ENCODE measurements around the gene WASHC2C.
"Not testable (repeated sequence)": the region's sequence is repeated elsewhere in the genome, so short reads cannot be mapped to it uniquely, and the experiment has no call there.

The WASHC2C gene

DNA sequence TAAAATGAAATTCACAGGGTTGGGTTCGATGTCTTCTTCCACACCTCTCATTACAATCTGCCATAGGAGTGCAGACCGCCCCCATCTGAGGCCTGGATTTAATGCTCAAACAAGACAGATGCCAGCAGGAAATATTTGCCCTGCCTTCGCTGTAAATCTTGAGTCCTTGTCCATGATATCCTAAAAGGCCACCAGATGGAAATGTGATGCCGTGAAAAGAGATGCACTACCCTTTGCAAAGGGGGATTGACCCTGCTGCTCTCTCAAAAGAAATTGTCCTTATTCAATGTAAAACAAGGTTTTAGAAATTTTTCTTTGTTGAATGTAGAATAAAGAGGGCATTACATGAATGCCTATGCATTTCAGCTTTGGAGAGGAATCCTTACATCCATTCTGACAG, 82.8 kb downstream of the WASHC2C start:
- peak; percentile 45 for DNase-seq
- Histone ChIP-seq H3K9me3 (no peaks in the 10 kb centered on the region), H3K4me1 (no peaks in the 10 kb centered on the region), H3K27me3 (no peaks in the 10 kb centered on the region), H3K4me3 (ENCODE audit: low read depth, low read length) (no peak overlapping the region), H3K36me3 (no peaks in the 10 kb centered on the region)
- TF ChIP-seq, protein P1, sequence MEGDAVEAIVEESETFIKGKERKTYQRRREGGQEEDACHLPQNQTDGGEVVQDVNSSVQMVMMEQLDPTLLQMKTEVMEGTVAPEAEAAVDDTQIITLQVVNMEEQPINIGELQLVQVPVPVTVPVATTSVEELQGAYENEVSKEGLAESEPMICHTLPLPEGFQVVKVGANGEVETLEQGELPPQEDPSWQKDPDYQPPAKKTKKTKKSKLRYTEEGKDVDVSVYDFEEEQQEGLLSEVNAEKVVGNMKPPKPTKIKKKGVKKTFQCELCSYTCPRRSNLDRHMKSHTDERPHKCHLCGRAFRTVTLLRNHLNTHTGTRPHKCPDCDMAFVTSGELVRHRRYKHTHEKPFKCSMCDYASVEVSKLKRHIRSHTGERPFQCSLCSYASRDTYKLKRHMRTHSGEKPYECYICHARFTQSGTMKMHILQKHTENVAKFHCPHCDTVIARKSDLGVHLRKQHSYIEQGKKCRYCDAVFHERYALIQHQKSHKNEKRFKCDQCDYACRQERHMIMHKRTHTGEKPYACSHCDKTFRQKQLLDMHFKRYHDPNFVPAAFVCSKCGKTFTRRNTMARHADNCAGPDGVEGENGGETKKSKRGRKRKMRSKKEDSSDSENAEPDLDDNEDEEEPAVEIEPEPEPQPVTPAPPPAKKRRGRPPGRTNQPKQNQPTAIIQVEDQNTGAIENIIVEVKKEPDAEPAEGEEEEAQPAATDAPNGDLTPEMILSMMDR (IDR thresholded peaks at IDR 0.05; ENCODE audit: low read depth, low read length): peak; percentile 56

DNA sequence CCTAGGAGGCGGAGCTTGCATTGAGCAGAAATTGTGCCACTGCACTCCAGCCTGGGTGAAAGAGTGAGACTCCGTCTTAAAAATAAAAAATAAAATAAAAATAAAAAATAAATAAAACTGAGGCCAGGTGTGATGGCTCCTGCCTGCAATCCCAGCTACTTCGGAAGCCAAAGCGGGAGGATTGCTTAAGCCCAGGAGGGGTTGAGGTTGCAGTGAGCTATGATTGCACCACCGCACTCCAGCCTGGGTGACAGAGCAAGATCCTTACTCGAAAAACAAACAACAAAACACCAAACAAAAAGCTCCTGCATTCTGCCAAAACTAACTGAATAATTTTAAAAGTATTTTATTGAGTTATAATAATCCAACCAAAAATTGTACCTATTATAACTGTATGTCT, 84.0 kb downstream of the WASHC2C start:
- H3K36me3 ChIP-seq: no peaks in the 10 kb centered on the region
- no peak overlapping the region for H3K4me3 ChIP-seq (ENCODE audit: low read depth, low read length)
- no peaks in the 10 kb centered on the region for H3K4me1 ChIP-seq
- H3K9me3 ChIP-seq: no peaks in the 10 kb centered on the region
- no peak for DNase-seq
- TF ChIP-seq, protein P1 (IDR thresholded peaks at IDR 0.05; ENCODE audit: low read depth, low read length): no peak
- no peaks in the 10 kb centered on the region for H3K27me3 ChIP-seq

DNA sequence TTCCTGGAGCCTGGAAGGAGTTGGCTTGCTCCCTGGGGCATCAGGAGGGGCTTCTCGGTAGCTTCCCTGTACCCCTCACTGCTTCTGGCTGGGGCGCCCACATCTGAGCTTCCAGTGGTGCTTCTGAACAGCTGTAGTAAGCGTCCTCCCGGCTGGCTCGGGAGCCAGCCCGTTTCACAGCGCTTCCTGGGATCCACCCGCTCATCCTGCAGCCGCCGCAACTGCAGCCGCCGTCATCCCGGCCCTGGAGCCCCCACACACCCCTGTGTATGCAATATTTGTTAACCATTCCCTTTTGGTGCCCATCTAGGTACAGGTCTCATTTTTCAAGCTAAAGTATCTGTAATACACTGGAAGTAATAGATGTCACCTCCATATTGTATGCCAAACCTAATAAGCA, 85.9 kb downstream of the WASHC2C start:
- H3K9me3 ChIP-seq; H3K4me1 ChIP-seq; H3K4me3 ChIP-seq (ENCODE audit: low read depth, low read length); DNase-seq; H3K27me3 ChIP-seq; H3K36me3 ChIP-seq: not testable (repeated sequence)

DNA sequence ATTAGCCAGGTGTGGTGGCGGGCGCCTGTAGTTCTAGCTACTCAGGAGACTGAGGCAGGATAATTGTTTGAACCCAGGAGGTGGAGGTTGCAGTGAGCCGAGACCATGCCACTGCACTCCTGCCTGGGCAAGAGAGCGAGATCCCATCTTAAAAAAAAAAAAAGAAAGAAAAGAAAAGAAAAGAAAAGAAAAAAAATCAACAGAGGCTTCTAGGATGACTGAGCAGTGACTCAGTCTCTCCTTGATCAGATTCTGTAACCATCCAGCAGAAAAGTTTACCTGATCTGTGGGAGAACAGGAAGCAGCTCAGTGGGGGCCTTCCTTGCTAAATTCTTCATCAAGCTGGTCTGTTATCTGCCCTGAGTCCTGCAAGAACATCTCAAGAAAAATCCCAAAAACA, 87.1 kb downstream of the WASHC2C start:
- not testable (repeated sequence) for H3K27me3 ChIP-seq; H3K4me1 ChIP-seq; H3K36me3 ChIP-seq; H3K4me3 ChIP-seq (ENCODE audit: low read depth, low read length); DNase-seq; H3K9me3 ChIP-seq

DNA sequence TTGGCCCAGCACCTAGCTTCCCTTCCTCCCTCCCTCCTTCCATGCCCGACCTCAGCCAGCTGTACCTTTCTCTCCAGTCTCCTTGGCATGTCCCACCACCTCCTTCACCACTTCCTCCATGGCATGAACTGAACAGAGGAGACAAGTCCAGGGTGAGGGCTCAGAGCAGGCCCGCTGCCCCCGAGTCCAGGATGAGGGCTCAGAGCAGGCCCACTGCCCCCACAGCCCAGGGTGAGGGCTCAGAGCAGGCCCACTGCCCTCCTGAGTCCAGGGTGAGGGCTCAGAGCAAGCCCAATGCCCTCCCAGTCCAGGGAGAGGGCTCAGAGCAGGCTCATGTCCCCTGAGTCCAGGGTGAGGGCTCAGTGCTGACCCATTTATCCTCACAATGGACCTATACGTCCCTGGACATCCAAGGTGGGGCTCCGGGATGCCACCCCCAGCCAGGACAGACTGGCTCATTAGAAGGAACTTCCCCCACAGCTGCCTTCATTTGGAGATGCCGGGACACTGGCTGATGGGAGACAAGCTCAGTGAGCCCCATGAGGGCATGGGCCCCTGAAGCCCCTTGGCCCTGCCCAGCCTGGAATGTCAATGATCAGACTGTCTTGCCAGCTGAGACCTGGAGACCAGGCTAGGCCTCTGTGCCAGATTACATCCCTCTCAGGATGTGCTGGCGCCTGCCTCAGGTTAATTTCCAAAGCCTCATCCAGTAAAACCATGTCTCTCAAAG, 90.2 kb downstream of the WASHC2C start:
- no peaks in the 10 kb centered on the region for H3K36me3 ChIP-seq
- TF ChIP-seq, protein P1 (IDR thresholded peaks at IDR 0.05; ENCODE audit: low read depth, low read length): no peak
- no peak for DNase-seq
- H3K9me3 ChIP-seq: no peaks in the 10 kb centered on the region
- no peaks in the 10 kb centered on the region for H3K27me3 ChIP-seq
- no peaks in the 10 kb centered on the region for H3K4me1 ChIP-seq
- H3K4me3 ChIP-seq (ENCODE audit: low read depth, low read length): no peak overlapping the region

DNA sequence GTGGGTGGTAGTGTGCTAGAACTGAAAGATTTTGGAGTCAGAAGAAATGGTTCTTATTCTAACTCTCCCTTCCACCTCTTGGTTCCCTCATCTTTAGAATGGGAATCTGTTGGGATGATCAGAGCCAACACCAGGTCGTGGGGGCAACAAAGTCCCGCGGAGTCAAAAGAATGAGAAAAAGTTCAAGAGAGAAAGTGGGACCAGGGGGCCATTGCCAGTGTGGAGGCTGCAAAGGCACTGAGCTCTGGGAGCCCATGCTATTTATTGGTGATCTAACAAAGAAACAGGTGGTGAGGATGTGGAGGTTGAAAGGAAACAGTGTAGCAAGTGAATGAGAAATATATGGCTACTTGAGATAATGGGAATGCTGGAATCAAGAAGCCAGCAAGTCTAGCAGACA, 90.8 kb downstream of the WASHC2C start:
- DNase-seq: no peak
- TF ChIP-seq, protein P1 (IDR thresholded peaks at IDR 0.05; ENCODE audit: low read depth, low read length): no peak
- H3K4me1 ChIP-seq: no peaks in the 10 kb centered on the region
- no peak overlapping the region for H3K4me3 ChIP-seq (ENCODE audit: low read depth, low read length)
- H3K36me3 ChIP-seq: no peaks in the 10 kb centered on the region
- no peaks in the 10 kb centered on the region for H3K9me3 ChIP-seq
- H3K27me3 ChIP-seq: no peaks in the 10 kb centered on the region

DNA sequence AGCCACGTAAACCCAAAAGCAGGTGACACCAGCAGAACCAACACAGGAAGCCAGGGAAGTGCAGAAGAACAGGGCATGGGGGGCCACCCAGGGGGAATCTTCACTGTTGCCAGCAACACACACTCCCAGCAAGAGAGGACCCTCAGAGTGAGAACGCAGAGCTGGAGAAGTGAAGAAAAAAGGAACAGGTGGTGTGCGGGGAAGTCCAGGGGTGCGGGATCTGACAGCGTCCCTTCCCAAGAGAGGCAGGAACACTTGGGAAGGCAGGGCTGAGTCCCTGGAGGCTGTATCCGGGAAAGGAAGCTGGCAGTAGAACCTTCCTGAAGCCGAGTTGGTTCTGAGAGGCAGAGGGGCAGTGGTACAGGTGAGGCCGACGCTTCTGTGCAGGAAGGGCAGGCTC, 92.5 kb downstream of the WASHC2C start:
- H3K4me1 ChIP-seq: no peaks in the 10 kb centered on the region
- H3K36me3 ChIP-seq: no peaks in the 10 kb centered on the region
- TF ChIP-seq, protein P1 (IDR thresholded peaks at IDR 0.05; ENCODE audit: low read depth, low read length): no peak
- H3K4me3 ChIP-seq (ENCODE audit: low read depth, low read length): no peak overlapping the region
- H3K27me3 ChIP-seq: no peaks in the 10 kb centered on the region
- H3K9me3 ChIP-seq: no peaks in the 10 kb centered on the region
- DNase-seq: no peak

DNA sequence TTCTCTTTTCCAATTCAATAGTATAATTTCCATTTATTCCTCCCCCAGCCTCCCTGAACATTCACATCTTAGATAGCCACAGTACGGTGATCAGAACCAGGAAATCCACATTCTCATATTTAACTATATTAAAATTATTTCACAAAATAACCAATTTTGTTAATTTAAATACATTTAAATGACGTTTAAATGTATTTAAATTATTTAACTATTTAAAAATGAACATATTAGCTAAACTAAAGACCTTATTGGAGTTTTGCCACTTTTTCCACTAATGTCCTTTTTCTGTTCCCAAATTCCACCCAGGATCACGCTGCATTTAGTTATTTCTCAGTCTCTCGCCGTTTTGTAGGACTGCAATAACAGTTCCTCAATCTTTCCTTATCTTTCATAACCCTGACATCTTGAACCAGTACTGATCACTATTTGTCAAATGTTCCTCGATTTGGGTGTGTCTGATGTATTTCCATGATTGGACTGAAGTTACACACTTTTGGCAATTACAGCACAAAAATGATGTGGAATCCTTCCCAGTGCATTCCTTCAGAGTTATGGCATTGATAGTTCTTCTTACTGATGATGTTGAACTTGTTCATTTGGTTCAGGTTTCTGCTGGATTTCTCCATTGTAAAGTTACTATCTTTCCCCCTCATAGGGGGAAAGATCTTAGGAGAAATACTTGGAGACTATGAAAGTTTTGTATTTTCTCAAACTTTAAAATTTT, 93.2 kb downstream of the WASHC2C start:
- H3K36me3 ChIP-seq; H3K9me3 ChIP-seq; H3K4me3 ChIP-seq (ENCODE audit: low read depth, low read length); H3K4me1 ChIP-seq; H3K27me3 ChIP-seq; DNase-seq: not testable (repeated sequence)

DNA sequence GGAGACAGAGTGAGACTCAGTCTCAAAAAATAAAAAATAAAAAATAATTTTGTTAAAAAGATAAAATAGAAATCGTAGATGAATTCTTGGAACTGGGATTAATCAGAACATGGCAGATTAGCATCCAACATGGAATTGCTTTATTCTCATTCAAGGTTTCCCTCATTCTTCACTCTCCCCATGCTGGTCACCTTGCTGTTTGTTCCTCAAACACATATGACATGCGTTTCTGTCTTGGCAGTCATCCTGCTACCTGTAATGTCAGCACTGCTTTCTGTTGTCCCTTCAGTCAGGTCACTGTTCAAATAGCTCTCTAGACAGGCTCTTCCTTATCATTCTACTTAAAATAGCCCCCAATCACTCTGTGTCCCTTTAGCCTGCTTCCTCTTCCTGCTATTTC, 95.9 kb downstream of the WASHC2C start:
- H3K9me3 ChIP-seq; DNase-seq; H3K4me3 ChIP-seq (ENCODE audit: low read depth, low read length); H3K36me3 ChIP-seq; H3K4me1 ChIP-seq; H3K27me3 ChIP-seq: not testable (repeated sequence)
